ENCODE data around the gene FKBP10. TPM values are rescaled to one million over a fixed set of nuclear protein-coding genes. Genes with fewer than 3 reads are reported as not detected.

Gene FKBP10
- total RNA-seq, 1 experiment from 2014 or later = 112 TPM

DNA sequence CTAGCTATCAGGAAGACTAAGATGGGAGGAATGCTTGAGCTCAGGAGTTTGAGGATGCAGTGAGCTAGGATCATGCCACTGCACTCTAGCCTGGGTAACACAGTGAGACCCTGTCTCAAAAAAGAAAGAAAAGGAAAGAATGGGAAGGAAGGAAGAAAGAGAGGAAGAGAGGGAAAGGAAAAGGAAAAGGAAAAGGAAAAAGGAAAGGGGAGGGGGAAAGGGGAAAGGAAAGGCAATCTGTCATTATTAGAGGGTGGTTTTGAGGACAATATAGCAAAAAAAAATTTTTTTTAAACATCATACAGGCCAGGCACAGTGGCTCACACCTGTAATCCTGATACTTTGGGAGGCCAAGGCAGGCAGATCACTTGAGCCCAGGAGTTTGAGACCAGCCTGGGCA, 46.7 kb upstream of the FKBP10 start:
- peaks cover 100% of the 10 kb centered on the region for H3K36me3 Mint-ChIP-seq (ENCODE audit: insufficient read depth, unreplicated experiment)

DNA sequence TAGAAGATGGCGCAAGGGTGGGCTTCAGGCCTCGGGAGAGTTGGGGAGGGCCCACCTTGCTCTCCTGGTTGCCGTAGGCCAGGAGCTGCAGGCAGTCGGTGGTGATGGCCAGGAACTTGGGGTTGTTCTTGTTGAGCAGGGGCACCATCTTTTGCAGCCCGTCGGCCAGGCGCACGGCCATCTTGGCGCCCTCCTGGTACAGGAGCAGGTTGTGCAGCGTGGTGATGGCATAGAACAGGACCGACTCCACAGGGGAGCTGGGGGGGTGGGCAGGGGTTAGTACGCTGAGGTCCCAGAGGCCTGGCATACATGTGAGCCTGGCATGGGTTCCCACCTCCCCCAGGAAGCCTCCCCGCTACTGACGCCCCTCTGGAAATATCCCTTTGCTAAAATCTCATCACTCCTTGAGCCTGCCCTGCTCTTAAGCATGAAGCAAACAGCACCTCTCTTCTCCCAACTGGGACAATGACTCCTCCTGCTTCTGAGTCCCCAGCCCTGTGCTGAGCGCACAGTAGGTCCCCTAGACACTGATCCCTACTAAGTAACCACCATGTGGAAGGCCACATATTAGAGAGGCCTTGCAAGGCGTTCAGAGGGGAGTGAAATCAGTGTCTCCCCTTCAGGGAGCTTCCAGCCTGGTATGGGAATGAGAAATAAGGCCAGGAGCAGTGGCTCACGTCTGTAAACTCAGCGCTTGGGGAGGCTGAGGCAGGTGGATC, 45.3 kb upstream of the FKBP10 start:
- intact Hi-C loops (cut with micrococcal nuclease; ENCODE audit: unreplicated experiment) = no loop called here
- BruUV-seq (replicated peaks) = no TSS peak
- Histone ChIP-seq H3K36me3 (ENCODE audit: control insufficient read depth, insufficient read depth, low read length) (peaks cover 36% of the 10 kb centered on the region), H3K9me3 (no peaks in the 10 kb centered on the region), H3K4me1 (peaks cover 11% of the 10 kb centered on the region), H3K4me3 (ENCODE audit: low read depth, low read length) (no peak overlapping the region), H3K27me3 (replicated peaks; ENCODE audit: control insufficient read depth, insufficient read depth, low read length) (no peaks in the 10 kb centered on the region)
- DNase-seq = no peak
- CTCF ChIA-PET = interaction anchor here (0.6 to 1.4 kb wide), 3 partner anchors 19 to 950 kb away, joined by 3 to 5 read pairs (median 4); partner anchors contain the start of gene JUP
- Mint-ChIP-seq H3K36me3 (ENCODE audit: insufficient read depth, unreplicated experiment) (peaks cover 100% of the 10 kb centered on the region), H3K27ac (ENCODE audit: unreplicated experiment) (no peak overlapping the region), H3K4me1 (ENCODE audit: low read depth, unreplicated experiment) (peaks cover 9% of the 10 kb centered on the region), H3K9me3 (ENCODE audit: unreplicated experiment) (no peaks in the 10 kb centered on the region), H3K27me3 (ENCODE audit: insufficient read depth, unreplicated experiment) (no peaks in the 10 kb centered on the region), H3K4me3 (ENCODE audit: unreplicated experiment) (no peak overlapping the region)
- TF ChIP-seq, protein P1, sequence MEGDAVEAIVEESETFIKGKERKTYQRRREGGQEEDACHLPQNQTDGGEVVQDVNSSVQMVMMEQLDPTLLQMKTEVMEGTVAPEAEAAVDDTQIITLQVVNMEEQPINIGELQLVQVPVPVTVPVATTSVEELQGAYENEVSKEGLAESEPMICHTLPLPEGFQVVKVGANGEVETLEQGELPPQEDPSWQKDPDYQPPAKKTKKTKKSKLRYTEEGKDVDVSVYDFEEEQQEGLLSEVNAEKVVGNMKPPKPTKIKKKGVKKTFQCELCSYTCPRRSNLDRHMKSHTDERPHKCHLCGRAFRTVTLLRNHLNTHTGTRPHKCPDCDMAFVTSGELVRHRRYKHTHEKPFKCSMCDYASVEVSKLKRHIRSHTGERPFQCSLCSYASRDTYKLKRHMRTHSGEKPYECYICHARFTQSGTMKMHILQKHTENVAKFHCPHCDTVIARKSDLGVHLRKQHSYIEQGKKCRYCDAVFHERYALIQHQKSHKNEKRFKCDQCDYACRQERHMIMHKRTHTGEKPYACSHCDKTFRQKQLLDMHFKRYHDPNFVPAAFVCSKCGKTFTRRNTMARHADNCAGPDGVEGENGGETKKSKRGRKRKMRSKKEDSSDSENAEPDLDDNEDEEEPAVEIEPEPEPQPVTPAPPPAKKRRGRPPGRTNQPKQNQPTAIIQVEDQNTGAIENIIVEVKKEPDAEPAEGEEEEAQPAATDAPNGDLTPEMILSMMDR (IDR thresholded peaks at IDR 0.05; ENCODE audit: insufficient read depth in 1 of 2, low read depth in 1 of 2, low read length in 1 of 2, severe bottlenecking in 1 of 2, unreplicated experiment in 1 of 2) = no peak
- POLR2A ChIA-PET = no interaction called here

More for the DNA sequence above, 46.7 kb upstream of the FKBP10 start:
- CTCF ChIA-PET = interaction anchor here (0.7 kb wide), 1 partner anchor 47 kb away, joined by 6 read pairs; the partner anchor contains the start of gene FKBP10
- Histone ChIP-seq H3K4me3 (ENCODE audit: low read depth, low read length) (no peak overlapping the region), H3K4me1 (no peaks in the 10 kb centered on the region), H3K36me3 (ENCODE audit: control insufficient read depth, insufficient read depth, low read length) (peaks cover 32% of the 10 kb centered on the region), H3K9me3 (no peaks in the 10 kb centered on the region), H3K27me3 (replicated peaks; ENCODE audit: control insufficient read depth, insufficient read depth, low read length) (no peaks in the 10 kb centered on the region)
- H3K27ac Mint-ChIP-seq (ENCODE audit: unreplicated experiment) = no peak overlapping the region
- H3K27me3 Mint-ChIP-seq (ENCODE audit: insufficient read depth, unreplicated experiment) = no peaks in the 10 kb centered on the region
- H3K4me1 Mint-ChIP-seq (ENCODE audit: low read depth, unreplicated experiment) = no peaks in the 10 kb centered on the region
- intact Hi-C loops (cut with micrococcal nuclease; ENCODE audit: unreplicated experiment) = no loop called here
- DNase-seq = no peak
- no peaks in the 10 kb centered on the region for H3K9me3 Mint-ChIP-seq (ENCODE audit: unreplicated experiment)
- no peak overlapping the region for H3K4me3 Mint-ChIP-seq (ENCODE audit: unreplicated experiment)
- POLR2A ChIA-PET = no interaction called here
- TF ChIP-seq, protein P1 (IDR thresholded peaks at IDR 0.05; ENCODE audit: insufficient read depth in 1 of 2, low read depth in 1 of 2, low read length in 1 of 2, severe bottlenecking in 1 of 2, unreplicated experiment in 1 of 2) = no peak
- BruUV-seq (replicated peaks) = no TSS peak

DNA sequence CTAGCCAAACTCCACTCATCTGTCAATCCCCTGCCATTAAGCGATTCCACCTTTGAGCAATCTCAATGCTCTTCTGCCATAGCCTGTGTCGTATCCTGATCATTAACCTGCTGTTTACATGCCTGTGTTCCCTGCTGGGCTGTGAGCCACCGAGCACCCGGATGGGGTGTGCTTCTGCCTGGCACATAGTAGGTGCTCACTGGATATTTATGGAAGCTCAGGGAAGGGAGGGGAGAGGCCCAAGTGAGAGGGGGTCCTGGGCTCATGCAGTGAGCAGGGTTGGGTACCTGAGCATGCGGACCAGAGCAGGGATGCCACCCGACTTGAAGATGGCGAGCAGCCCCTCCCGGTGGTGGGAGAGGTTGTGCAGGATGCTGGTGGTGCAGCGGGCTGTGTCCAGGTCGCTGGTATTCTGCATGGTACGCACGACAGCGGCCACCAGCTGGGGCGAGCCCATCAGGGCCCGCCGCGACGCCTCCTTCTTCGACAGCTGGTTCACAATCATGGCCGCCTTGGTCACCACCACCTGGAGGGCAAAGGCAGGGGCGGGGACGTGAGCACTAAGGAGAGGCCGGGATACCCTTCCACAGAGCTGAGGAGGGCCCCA, 44.0 kb upstream of the FKBP10 start:
- Histone ChIP-seq H3K4me3 (ENCODE audit: low read depth, low read length) (no peak overlapping the region), H3K9me3 (no peaks in the 10 kb centered on the region), H3K27me3 (replicated peaks; ENCODE audit: control insufficient read depth, insufficient read depth, low read length) (no peaks in the 10 kb centered on the region), H3K4me1 (peaks cover 24% of the 10 kb centered on the region), H3K36me3 (ENCODE audit: control insufficient read depth, insufficient read depth, low read length) (peaks cover 31% of the 10 kb centered on the region)
- peaks cover 20% of the 10 kb centered on the region for H3K4me1 Mint-ChIP-seq (ENCODE audit: low read depth, unreplicated experiment)
- H3K36me3 Mint-ChIP-seq (ENCODE audit: insufficient read depth, unreplicated experiment) = peaks cover 100% of the 10 kb centered on the region
- ChIA-PET CTCF (interaction anchor here (1.4 kb wide), 1 partner anchor 18 kb away, joined by 5 read pairs; the partner anchor contains the start of gene JUP), POLR2A (interaction anchor here (0.6 kb wide), 1 partner anchor 9 kb away, joined by 3 read pairs; no protein-coding TSS in a partner anchor)
- no peak for DNase-seq
- H3K9me3 Mint-ChIP-seq (ENCODE audit: unreplicated experiment) = no peaks in the 10 kb centered on the region
- no peak overlapping the region for H3K4me3 Mint-ChIP-seq (ENCODE audit: unreplicated experiment)
- BruUV-seq (replicated peaks) = no TSS peak
- intact Hi-C loops (cut with micrococcal nuclease; ENCODE audit: unreplicated experiment) = no loop called here
- TF ChIP-seq, protein P1 (IDR thresholded peaks at IDR 0.05; ENCODE audit: insufficient read depth in 1 of 2, low read depth in 1 of 2, low read length in 1 of 2, severe bottlenecking in 1 of 2, unreplicated experiment in 1 of 2) = no peak
- H3K27ac Mint-ChIP-seq (ENCODE audit: unreplicated experiment) = peak overlapping the region; percentile 26
- H3K27me3 Mint-ChIP-seq (ENCODE audit: insufficient read depth, unreplicated experiment) = no peaks in the 10 kb centered on the region
